B cell (primary cell): ENCODE data around the gene CCDC124. TPM values are rescaled to one million over a fixed set of nuclear protein-coding genes. Genes with fewer than 3 reads are reported as not detected.

ENCODE experiments used
- ATAC-seq: fragments of 200-7000 bp; cut with Tn5 transposase; one replicate; pipeline ENCODE4 v1.10.0; 2021; ENCODE audit warnings: low read depth, mild to moderate bottlenecking, moderate number of reproducible peaks, moderate library complexity
- CTCF ChIA-PET: fragments of 350-600 bp; sonication (Branson Sonifier 250); formaldehyde crosslinking; loops from one replicate; lab custom pipeline; 2021; ENCODE audit warnings: antibody characterized with exemption, inconsistent platforms; lab: Charles Lee
- POLR2A ChIA-PET: fragments of 350-600 bp; sonication (Branson Sonifier 250); formaldehyde crosslinking; loops from one replicate; lab custom pipeline; 2021; ENCODE audit warnings: antibody characterized with exemption; lab: Charles Lee
- DNase-seq: peaks from one replicate; pipeline ENCODE4 v3.0.0; 2013
- H2AFZ ChIP-seq: 2 replicates; pipeline ENCODE4 v1.6.1; 2012; ENCODE audit warnings: mild to moderate bottlenecking, low read depth, low read length; ENCODE audit not compliant: insufficient read depth, poor library complexity, severe bottlenecking
- H3K27ac ChIP-seq, 2 donors: 1 replicate in 1 of 2; 2 replicates in 1 of 2; pipeline ENCODE4 v1.5.1; 2012 to 2013; ENCODE audit warnings: low read length in 2 of 2, mild to moderate bottlenecking in 2 of 2, moderate library complexity in 1 of 2
- H3K27me3 ChIP-seq, 4 experiments: fragments of 200-600 bp in 1 of 4; sonication (generic) in 1 of 4; replicated peaks in 1 of 4; 1 replicate in 2 of 4; 2 replicates in 2 of 4; pipeline versions ENCODE4 v1.6.1 to v1.7.0; 2013 to 2016; ENCODE audit warnings: low read length in 3 of 4, mild to moderate bottlenecking in 2 of 4, mixed read lengths in 1 of 4, moderate library complexity in 1 of 4; ENCODE audit not compliant: insufficient read depth in 4 of 4, control insufficient read depth in 3 of 4; ENCODE audit errors: control extremely low read depth in 1 of 4
- H3K36me3 ChIP-seq, 2 experiments: replicated peaks in 1 of 2; 1 replicate in 1 of 2; 2 replicates in 1 of 2; pipeline versions ENCODE4 v1.6.1 to v1.7.1; 2013; ENCODE audit warnings: low read length in 1 of 2; ENCODE audit not compliant: insufficient read depth in 2 of 2, control insufficient read depth in 1 of 2; ENCODE audit errors: control extremely low read depth in 1 of 2, extremely low read depth in 1 of 2
- H3K4me1 ChIP-seq, 2 donors: fragments of 200-600 bp in 1 of 2; sonication (generic) in 1 of 2; 1 replicate in 1 of 2; 2 replicates in 1 of 2; pipeline versions ENCODE4 v1.5.1 to v1.6.1; 2013 to 2017; ENCODE audit warnings: low read length in 2 of 2; ENCODE audit not compliant: control insufficient read depth in 2 of 2, insufficient read depth in 2 of 2
- H3K4me2 ChIP-seq: replicated peaks from 2 replicates; pipeline ENCODE3; 2012; ENCODE audit warnings: mild to moderate bottlenecking, low read depth, low read length; ENCODE audit not compliant: poor library complexity, severe bottlenecking
- H3K4me3 ChIP-seq, 5 experiments: fragments of 200-600 bp in 1 of 5; sonication (generic) in 1 of 5; 1 replicate in 3 of 5; 2 replicates in 2 of 5; pipeline versions ENCODE4 v1.5.1 to v1.7.0; 2011 to 2016; ENCODE audit warnings: low read length in 4 of 5, mild to moderate bottlenecking in 4 of 5, low read depth in 2 of 5, control low read depth in 1 of 5, moderate library complexity in 1 of 5; ENCODE audit not compliant: insufficient read depth in 1 of 5; ENCODE audit errors: control extremely low read depth in 1 of 5, extremely low read depth in 1 of 5
- H3K79me2 ChIP-seq: fragments of 200-600 bp; sonication (generic); one replicate; pipeline ENCODE4 v1.6.0; 2016; ENCODE audit warnings: low read length; ENCODE audit not compliant: control insufficient read depth, insufficient read depth
- H3K9ac ChIP-seq: fragments of 200-600 bp; sonication (generic); 2 replicates; pipeline ENCODE4 v1.6.1; 2017; ENCODE audit warnings: mild to moderate bottlenecking, low read length, moderate library complexity
- H3K9me3 ChIP-seq, 3 donors: one replicate each; pipeline versions ENCODE4 v1.6.1 to v1.7.1; 2013; ENCODE audit warnings: low read length in 2 of 3; ENCODE audit not compliant: control insufficient read depth in 2 of 3, insufficient read depth in 1 of 3; ENCODE audit errors: control extremely low read depth in 1 of 3
- H4K20me1 ChIP-seq: 2 replicates; pipeline ENCODE4 v1.6.0; 2012; ENCODE audit warnings: mild to moderate bottlenecking, low read length; ENCODE audit not compliant: insufficient read depth, control insufficient read depth, poor library complexity, severe bottlenecking
- H3K27ac Mint-ChIP-seq: one replicate; pipeline ENCODE4 v1.8.0; 2021; ENCODE audit warnings: mixed read lengths
- H3K27me3 Mint-ChIP-seq: one replicate; pipeline ENCODE4 v1.8.0; 2021; ENCODE audit warnings: mixed read lengths
- H3K4me1 Mint-ChIP-seq: one replicate; pipeline ENCODE4 v1.8.0; 2021; ENCODE audit warnings: mixed read lengths
- H3K4me3 Mint-ChIP-seq: one replicate; pipeline ENCODE4 v1.8.0; 2021; ENCODE audit warnings: mixed read lengths
- H3K9me3 Mint-ChIP-seq: one replicate; pipeline ENCODE4 v1.8.0; 2022; ENCODE audit warnings: mixed read lengths; ENCODE audit not compliant: insufficient read depth
- CTCF ChIP-seq: fragments of 200-600 bp; IDR thresholded peaks from one replicate; pipeline ENCODE4 v1.8.0; 2022; ENCODE audit warnings: antibody characterized with exemption, mild to moderate bottlenecking
- EZH2 ChIP-seq: IDR thresholded peaks from 2 replicates; pipeline ENCODE4 v1.6.1; 2012; ENCODE audit warnings: borderline replicate concordance, low read depth, mild to moderate bottlenecking, moderate library complexity, low read length; ENCODE audit not compliant: insufficient read depth, poor library complexity, severe bottlenecking
- whole genome bisulfite sequencing: methylation state at CpG from one replicate; pipeline ENCODE4 v1.1.5; 2013; ENCODE audit warnings: missing lambda C conversion rate; ENCODE audit not compliant: insufficient coverage; 5-methylcytosine and 5-hydroxymethylcytosine counted together
- intact Hi-C: fragments of 100-400 bp; cut with micrococcal nuclease; formaldehyde crosslinking; loops from one replicate; pipeline ENCODE4 v1.10.0; 2022
- polyA plus RNA-seq: library from polyadenylated mRNA; depleted of rRNA; stranded (reverse); fragments of >200 nt; gene quantifications from 2 replicates; pipeline ENCODE4 v1.2.3, GENCODE V29; 2012
- total RNA-seq, 2 donors: library from RNA; stranded (reverse); fragments of 120-200 nt in 1 of 2; gene quantifications; 1 replicate in 1 of 2; 2 replicates in 1 of 2; pipeline versions ENCODE4 v1.2.3 to v1.2.4, GENCODE V29; 2013 to 2022

Gene CCDC124
- total and polyA plus RNA-seq, 2 donors (not counting 1 experiment from before 2014, with no cell fraction given), result 25.0 to 57.8 TPM

DNA sequence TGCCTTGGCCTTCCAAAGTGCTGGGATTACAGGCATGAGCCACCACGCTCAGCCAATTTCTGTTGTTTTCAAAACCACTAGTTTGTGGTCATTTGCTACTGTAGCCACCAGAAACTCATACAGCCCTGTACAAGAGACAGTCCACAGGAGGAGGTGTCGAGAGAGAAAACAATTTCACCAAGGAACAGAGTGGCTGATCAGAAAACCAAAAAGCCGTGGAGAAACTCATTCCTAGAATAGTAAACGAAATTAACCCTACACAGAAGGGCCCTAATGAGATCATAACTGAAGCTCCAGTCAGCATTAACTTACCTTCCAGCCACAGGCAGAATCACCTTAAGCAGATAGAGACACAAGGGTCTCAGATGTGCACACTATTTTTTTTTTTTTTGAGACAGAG lies 3.8 kb upstream of the CCDC124 start:
- Histone ChIP-seq H3K4me2 (no peak overlapping the region), H3K27ac (no peak overlapping the region), H3K36me3 (no peaks in the 10 kb centered on the region), H3K4me3 (no peak overlapping the region), H3K4me1 (peaks cover 11 to 19% of the 10 kb centered on the region in 2 donors), H3K79me2 (peaks cover 13% of the 10 kb centered on the region), H4K20me1 (no peaks in the 10 kb centered on the region), H3K9ac (no peak overlapping the region), H3K27me3 (peaks cover 0 to 5% (median 0%) of the 10 kb centered on the region in 4 experiments), H2AFZ (no peak overlapping the region), H3K9me3 (peaks cover 0 to 5% (median 0%) of the 10 kb centered on the region in 3 donors)
- DNase-seq, result no peak
- H3K4me1 Mint-ChIP-seq, result peaks cover 20% of the 10 kb centered on the region
- H3K27ac Mint-ChIP-seq, result no peak overlapping the region
- peaks cover 9% of the 10 kb centered on the region for H3K27me3 Mint-ChIP-seq
- POLR2A ChIA-PET, result interaction anchor here (0.6 to 1.5 kb wide), 2 partner anchors 9 to 69 kb away, joined by 4 to 5 read pairs; partner anchors contain the start of gene RPL18A
- TF ChIP-seq CTCF (no peak), EZH2 (no peak)
- H3K9me3 Mint-ChIP-seq, result no peaks in the 10 kb centered on the region
- CTCF ChIA-PET, result interaction anchor here (0.7 to 11.7 kb wide), 3 partner anchors 9 to 180 kb away, joined by 3 to 374 read pairs (median 4); partner anchors contain the start of genes JAK3 and RPL18A
- intact Hi-C loops, result no loop called here
- no peak for ATAC-seq
- 62% methylated on average over 4 of the region's 4 CpGs for WGBS
- no peak overlapping the region for H3K4me3 Mint-ChIP-seq

DNA sequence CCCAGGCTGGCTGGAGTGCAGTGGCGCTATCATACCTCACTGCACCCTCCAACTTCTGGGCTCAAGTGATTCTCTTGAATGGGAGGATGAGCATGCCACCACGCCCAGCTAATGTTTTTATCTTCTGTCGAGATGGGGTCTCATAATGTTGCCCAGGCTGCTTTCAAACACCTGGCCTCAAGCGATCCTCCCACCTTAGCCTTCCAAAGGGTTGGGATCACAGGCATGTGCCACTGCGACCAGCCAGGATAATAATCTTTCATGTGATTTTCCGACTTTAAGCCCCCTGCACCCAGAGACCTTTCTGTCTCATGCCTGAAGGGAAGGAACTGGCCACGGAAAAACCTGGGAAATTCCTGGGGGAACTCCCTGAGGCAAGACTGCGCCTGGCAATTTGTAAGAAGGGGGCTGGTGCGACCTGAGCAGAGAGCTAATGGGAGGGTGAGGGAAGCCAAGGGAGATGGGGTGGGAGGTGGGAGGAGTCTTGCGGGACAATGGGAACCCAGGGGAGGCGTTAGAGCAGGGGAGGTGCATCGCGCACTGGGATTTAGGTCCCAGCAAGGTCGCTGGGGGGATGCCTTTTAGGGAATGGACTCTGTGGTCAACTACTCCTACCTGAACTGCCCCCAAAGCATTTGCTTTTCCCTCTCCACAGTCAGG lies 1.2 kb upstream of the CCDC124 start:
- H3K4me3 Mint-ChIP-seq, result peak overlapping the region; percentile 70
- intact Hi-C loops, result loop anchor here (1.0 to 2.0 kb wide), 4 partner anchors 59 to 221 kb away; partner anchors contain the start of genes PIK3R2 and RPL18A
- H3K9ac ChIP-seq, result peak overlapping the region; percentile 91

More for the DNA sequence above, 1.2 kb upstream of the CCDC124 start:
- 46% methylated on average over 8 of the region's 14 CpGs for WGBS
- DNase-seq (peak; percentile 30), ATAC-seq (no peak)
- Mint-ChIP-seq H3K4me1 (peaks cover 22% of the 10 kb centered on the region), H3K9me3 (no peaks in the 10 kb centered on the region), H3K27ac (peak overlapping the region; percentile 20), H3K27me3 (peaks cover 3% of the 10 kb centered on the region)
- Histone ChIP-seq H3K27ac (no peak overlapping the region), H3K4me2 (peak overlapping the region; percentile 80), H3K4me1 (peaks cover 11 to 19% of the 10 kb centered on the region in 2 donors), H4K20me1 (no peaks in the 10 kb centered on the region), H3K36me3 (no peaks in the 10 kb centered on the region), H2AFZ (peak overlapping the region; percentile 96), H3K79me2 (peaks cover 32% of the 10 kb centered on the region), H3K27me3 (no peaks in the 10 kb centered on the region), H3K4me3 (peak overlapping the region in 2 of 5 experiments; percentile 78 to 81), H3K9me3 (peaks cover 0 to 5% (median 0%) of the 10 kb centered on the region in 3 donors)
- TF ChIP-seq CTCF (no peak), EZH2 (no peak)
- ChIA-PET POLR2A (interaction anchor here (0.5 to 2.2 kb wide), 9 partner anchors 30 to 160 kb away, joined by 3 to 65 read pairs (median 4); partner anchors contain the start of gene RPL18A), CTCF (interaction anchor here (0.5 to 11.7 kb wide), 22 partner anchors 10 to 490 kb away, joined by 3 to 374 read pairs (median 5); partner anchors contain the start of genes ARRDC2, JAK3, PIK3R2 and RPL18A)
